Esophagus squamous epithelium (tissue), 5 donors: ENCODE measurements around the gene LAMP2. TPM values are rescaled to one million over a fixed set of nuclear protein-coding genes. Genes with fewer than 3 reads are reported as not detected.
"Not testable (repeated sequence)": the region's sequence is repeated elsewhere in the genome, so short reads cannot be mapped to it uniquely, and the experiment has no call there.

Experiments
- DNase-seq: peaks from one replicate; lab custom pipeline; 2025; lab: John Stamatoyannopoulos, UW
- H3K27ac ChIP-seq, 4 donors: fragments of 200-600 bp; sonication (generic); one replicate each; pipeline ENCODE4 v1.5.1; 2016 to 2019; ENCODE audit warnings: mild to moderate bottlenecking in 1 of 4
- H3K27me3 ChIP-seq, 4 donors: fragments of 200-600 bp; sonication (generic); 1 replicate in 3 of 4; 2 replicates in 1 of 4; pipeline versions ENCODE4 v1.5.1 to v1.6.0; 2017 to 2021; ENCODE audit warnings: antibody characterized with exemption in 1 of 4
- H3K36me3 ChIP-seq, 3 donors: fragments of 200-600 bp; sonication (generic); one replicate each; pipeline ENCODE4 v1.5.1; 2016 to 2019
- H3K4me1 ChIP-seq, 3 donors: fragments of 200-600 bp; sonication (generic); one replicate each; pipeline ENCODE4 v1.5.1; 2017 to 2019
- H3K4me3 ChIP-seq, 4 donors: fragments of 200-600 bp; sonication (generic); 1 replicate in 3 of 4; 2 replicates in 1 of 4; pipeline ENCODE4 v1.5.1; 2016 to 2019; ENCODE audit warnings: mild to moderate bottlenecking in 2 of 4, moderate library complexity in 1 of 4
- H3K9me3 ChIP-seq, 3 donors: fragments of 200-600 bp; sonication (generic); one replicate each; pipeline ENCODE4 v1.5.1; 2016 to 2019
- POLR2A ChIP-seq, 4 donors: fragments of 450-650 bp; IDR thresholded peaks; one replicate each; pipeline ENCODE4 v1.6.1; 2017; ENCODE audit warnings: antibody characterized with exemption in 4 of 4, mild to moderate bottlenecking in 4 of 4, moderate library complexity in 3 of 4
- WGBS, 2 donors: methylation state at CpG; one replicate each; pipeline ENCODE4 v1.1.5; 2018; 5-methylcytosine and 5-hydroxymethylcytosine counted together
- intact Hi-C: fragments of 100-400 bp; cut with DNase I; formaldehyde crosslinking; loops from one replicate; pipeline ENCODE4 v1.15.0; 2022
- total RNA-seq, 4 donors: library from RNA; depleted of rRNA; stranded (reverse); fragments of >200 nt; gene quantifications; one replicate each; pipeline ENCODE4 v1.1.0, GENCODE V29; 2016
- TF ChIP-seq, protein P1 (sequence below), 6 experiments: fragments of 450-650 bp in 4 of 6; fragments of 200-600 bp in 2 of 6; sonication (generic) in 2 of 6; IDR thresholded peaks; one replicate each; pipeline ENCODE4 v1.5.1; 2016 to 2019; ENCODE audit warnings: antibody characterized with exemption in 6 of 6, mild to moderate bottlenecking in 4 of 6, moderate library complexity in 4 of 6
- donor health status: DM: yes; HTN: yes; CAD: no.

LAMP2 gene
- total RNA-seq, 4 donors from 2014 or later, result 112 to 192 (median 117) TPM

DNA sequence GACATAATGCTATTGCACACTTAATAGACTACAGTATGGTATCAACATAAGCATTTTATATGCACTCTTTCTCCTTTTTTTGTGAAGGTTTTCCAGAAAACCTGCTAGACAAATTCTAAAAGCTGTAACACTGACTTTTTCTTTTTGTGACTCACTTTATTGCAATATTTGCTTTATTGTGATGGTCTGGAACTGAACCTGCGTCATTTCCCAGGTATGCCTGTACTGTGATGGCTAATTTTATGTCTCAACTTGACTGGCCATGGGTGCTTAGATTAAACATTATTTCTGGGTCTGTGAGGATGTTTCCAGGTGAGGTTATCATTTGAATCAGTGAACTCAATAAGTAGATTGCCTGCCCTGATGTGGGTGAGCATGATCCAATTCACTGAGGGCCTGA lies 35.5 kb upstream of the LAMP2 start:
- H3K27me3 ChIP-seq, result no peaks in the 10 kb centered on the region
- no peaks in the 10 kb centered on the region for H3K36me3 ChIP-seq
- intact Hi-C loops, result loop anchor here (10.0 kb wide), 1 partner anchor 270 kb away; no protein-coding TSS in a partner anchor
- no peak for DNase-seq
- WGBS, 2 donors, result 60 to 65% methylated on average over 1 of the region's 1 CpG
- no peaks in the 10 kb centered on the region for H3K9me3 ChIP-seq
- H3K4me1 ChIP-seq, result no peaks in the 10 kb centered on the region
- TF ChIP-seq POLR2A (IDR thresholded peaks at IDR 0.05), result no peak
- TF ChIP-seq, protein P1, sequence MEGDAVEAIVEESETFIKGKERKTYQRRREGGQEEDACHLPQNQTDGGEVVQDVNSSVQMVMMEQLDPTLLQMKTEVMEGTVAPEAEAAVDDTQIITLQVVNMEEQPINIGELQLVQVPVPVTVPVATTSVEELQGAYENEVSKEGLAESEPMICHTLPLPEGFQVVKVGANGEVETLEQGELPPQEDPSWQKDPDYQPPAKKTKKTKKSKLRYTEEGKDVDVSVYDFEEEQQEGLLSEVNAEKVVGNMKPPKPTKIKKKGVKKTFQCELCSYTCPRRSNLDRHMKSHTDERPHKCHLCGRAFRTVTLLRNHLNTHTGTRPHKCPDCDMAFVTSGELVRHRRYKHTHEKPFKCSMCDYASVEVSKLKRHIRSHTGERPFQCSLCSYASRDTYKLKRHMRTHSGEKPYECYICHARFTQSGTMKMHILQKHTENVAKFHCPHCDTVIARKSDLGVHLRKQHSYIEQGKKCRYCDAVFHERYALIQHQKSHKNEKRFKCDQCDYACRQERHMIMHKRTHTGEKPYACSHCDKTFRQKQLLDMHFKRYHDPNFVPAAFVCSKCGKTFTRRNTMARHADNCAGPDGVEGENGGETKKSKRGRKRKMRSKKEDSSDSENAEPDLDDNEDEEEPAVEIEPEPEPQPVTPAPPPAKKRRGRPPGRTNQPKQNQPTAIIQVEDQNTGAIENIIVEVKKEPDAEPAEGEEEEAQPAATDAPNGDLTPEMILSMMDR (IDR thresholded peaks at IDR 0.05), result no peak
- H3K4me3 ChIP-seq, result no peak overlapping the region
- H3K27ac ChIP-seq, result no peak overlapping the region

DNA sequence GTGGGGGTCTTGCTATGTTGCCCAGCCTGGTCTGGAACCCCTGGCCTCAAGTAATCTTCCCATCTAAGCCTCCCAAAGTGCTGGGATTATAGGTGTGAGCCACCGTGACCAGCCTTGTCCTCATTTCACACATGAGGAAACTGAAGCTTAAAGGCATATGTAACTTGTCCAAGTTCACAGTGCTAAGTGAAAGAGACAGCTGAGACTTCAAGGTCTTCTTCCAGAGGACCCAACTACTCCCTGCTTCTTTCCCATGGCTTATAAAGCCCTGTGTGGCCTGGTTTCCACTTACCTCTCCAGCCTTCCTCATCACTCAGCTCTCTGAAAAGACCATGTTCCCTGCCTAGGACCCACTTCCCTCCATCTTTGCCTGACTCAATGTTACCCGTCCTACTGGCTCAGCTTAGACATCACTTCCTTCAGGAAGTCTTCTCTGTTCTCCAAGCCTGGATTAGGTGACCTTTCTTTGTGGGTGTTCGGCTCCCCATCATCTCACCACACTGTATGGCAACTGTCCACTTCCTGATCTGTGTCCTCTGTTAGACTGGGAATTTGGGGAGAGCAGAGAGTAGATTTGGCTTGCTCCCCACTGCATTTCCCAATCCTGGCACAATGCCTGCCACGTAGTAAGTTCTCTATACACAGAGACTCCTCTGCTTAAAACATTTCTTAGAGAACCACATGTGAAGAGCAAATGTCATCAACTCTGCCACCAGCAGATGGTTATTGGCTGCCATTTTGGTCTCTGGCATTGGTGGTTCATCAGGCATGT lies 30.4 kb upstream of the LAMP2 start:
- no peak for DNase-seq
- H3K9me3 ChIP-seq, result no peaks in the 10 kb centered on the region
- no peaks in the 10 kb centered on the region for H3K27me3 ChIP-seq
- WGBS, 2 donors, result 34 to 48% methylated on average over 3 to 4 of the region's 4 CpGs
- no peak overlapping the region for H3K27ac ChIP-seq
- TF ChIP-seq POLR2A (IDR thresholded peaks at IDR 0.05), result no peak
- TF ChIP-seq, protein P1 (IDR thresholded peaks at IDR 0.05), result no peak
- intact Hi-C loops, result loop anchor here (10.0 kb wide), 1 partner anchor 275 kb away; no protein-coding TSS in a partner anchor
- H3K4me1 ChIP-seq, result no peaks in the 10 kb centered on the region
- H3K4me3 ChIP-seq, result no peak overlapping the region
- no peaks in the 10 kb centered on the region for H3K36me3 ChIP-seq

DNA sequence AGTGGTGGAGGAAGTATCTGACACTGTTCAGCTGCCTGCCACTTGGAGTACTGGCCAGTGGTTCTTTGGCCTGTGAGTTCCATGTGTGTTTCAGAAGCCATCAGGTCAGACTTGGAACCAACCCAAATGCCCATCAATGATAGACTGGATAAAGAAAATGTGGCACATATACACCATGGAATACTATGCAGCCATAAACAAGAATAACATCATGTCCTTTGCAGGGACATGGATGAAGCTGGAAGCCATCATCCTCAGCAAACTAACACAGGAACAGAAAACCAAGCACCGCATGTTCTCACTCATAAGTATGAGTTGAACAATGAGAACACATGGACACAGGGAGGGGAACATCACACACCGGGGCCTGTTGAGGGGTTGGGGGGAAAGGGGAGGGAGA lies 21.0 kb upstream of the LAMP2 start:
- DNase-seq, H3K27me3 ChIP-seq, H3K4me3 ChIP-seq, intact Hi-C loops, H3K36me3 ChIP-seq, H3K9me3 ChIP-seq, H3K27ac ChIP-seq: not testable (repeated sequence)
- WGBS, 2 donors, result 100% methylated on average over 2 of the region's 2 CpGs; no CpG with 5 or more reads in 1 of the 2 donors
- H3K4me1 ChIP-seq, result peaks cover 0 to 17% (median 0%) of the 10 kb centered on the region in 3 donors

DNA sequence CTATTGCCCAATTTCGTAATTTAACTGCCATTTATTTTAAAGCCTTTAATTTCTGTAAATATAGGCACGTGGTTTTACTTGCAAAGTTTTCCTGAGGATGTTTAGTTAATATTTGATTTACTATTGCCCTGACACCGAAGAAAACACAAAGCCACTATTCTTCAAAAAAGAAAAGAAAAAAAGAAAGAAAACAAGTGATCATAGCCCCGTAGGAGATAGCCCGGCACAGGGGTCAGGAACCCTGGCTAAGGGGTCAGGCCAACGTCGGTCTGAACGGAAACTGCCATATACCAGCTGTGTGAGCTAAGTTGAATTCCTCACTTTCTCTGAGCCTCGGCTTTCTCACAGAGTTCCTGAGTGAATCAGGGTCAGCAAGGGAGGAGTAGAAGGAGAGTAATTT lies 17.7 kb upstream of the LAMP2 start:
- 62 to 73% methylated on average over 9 of the region's 9 CpGs for WGBS, 2 donors
- Histone ChIP-seq H3K9me3 (no peaks in the 10 kb centered on the region), H3K36me3 (no peaks in the 10 kb centered on the region), H3K4me3 (no peak overlapping the region), H3K27ac (no peak overlapping the region), H3K4me1 (peaks cover 0 to 19% (median 0%) of the 10 kb centered on the region in 3 donors), H3K27me3 (no peaks in the 10 kb centered on the region)
- TF ChIP-seq, protein P1 (IDR thresholded peaks at IDR 0.05), result no peak
- TF ChIP-seq POLR2A (IDR thresholded peaks at IDR 0.05), result no peak
- intact Hi-C loops, result no loop called here
- DNase-seq, result no peak

DNA sequence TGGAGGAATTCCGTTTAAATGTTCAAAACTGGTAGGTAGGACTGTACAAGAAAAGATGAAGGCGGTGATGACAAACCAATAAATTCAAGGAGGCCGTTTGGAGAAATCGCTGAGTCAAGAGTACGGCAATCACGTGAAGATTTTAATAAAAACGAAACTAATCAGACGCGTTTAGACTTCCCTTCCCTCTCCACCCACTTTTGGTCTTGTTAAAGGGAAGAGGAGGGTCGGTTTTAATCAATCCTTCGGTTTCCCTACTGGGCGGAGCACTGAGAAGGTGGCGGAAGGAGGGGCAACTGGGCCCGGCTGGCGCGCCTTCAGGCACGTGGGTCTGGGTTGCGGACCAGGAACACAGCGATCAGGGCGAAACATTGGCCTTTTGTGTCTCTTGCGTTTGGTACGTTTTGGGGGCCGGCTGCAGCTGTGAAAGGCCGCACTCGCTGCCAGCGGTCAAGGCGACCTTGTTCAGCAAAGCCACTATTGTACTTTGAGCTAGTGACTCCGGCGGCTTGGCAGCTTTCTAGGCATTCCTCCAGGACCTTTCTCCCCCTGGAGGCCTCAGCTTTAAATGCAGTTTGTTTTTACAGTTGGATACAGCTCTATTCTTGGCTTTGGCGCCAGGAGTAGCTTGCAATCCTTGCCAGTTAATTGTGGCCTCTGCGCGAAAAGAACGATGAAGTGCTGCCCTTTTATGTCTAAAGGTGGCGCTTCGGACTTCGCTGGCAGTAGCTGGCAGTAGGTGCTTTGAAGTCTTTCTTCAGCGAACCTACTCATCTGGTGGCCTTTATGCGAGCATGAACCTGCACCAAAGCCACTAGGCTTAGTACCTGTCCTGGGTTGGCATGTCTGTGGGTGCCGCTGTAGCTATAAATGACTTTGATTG lies 16.8 kb upstream of the LAMP2 start:
- peak; percentile 15 for DNase-seq
- peak overlapping the region; percentile 37 to 64 (median 49) for H3K4me3 ChIP-seq
- H3K9me3 ChIP-seq, result no peaks in the 10 kb centered on the region
- TF ChIP-seq, protein P1 (IDR thresholded peaks at IDR 0.05), result peak; percentile 17 to 62 (median 47)
- peak in 1 of 4 donors; percentile 20 for TF ChIP-seq POLR2A (IDR thresholded peaks at IDR 0.05)
- intact Hi-C loops, result no loop called here
- no peaks in the 10 kb centered on the region for H3K27me3 ChIP-seq
- no peaks in the 10 kb centered on the region for H3K36me3 ChIP-seq
- H3K4me1 ChIP-seq, result peaks cover 0 to 19% (median 0%) of the 10 kb centered on the region in 3 donors
- peak overlapping the region; percentile 80 to 93 (median 88) for H3K27ac ChIP-seq
- WGBS, 2 donors, result 1 to 28% methylated on average over 14 to 39 of the region's 39 CpGs
